Body of pancreas (tissue), 4 donors: ENCODE measurements around the gene SEMA4D. TPM values are rescaled to one million over a fixed set of nuclear protein-coding genes. Genes with fewer than 3 reads are reported as not detected.

Experiments
- ATAC-seq: fragments of 150-250 bp; one replicate; pipeline ENCODE4 v1.9.1; 2016
- DNase-seq, 4 donors: peaks; one replicate each; pipeline ENCODE4 v3.0.0-alpha.2; 2019
- H3K27ac ChIP-seq, 4 donors: fragments of 200-600 bp; sonication (generic); 1 replicate in 3 of 4; 2 replicates in 1 of 4; pipeline versions ENCODE4 v1.5.1 to v1.6.1; 2016 to 2019; ENCODE audit warnings: mild to moderate bottlenecking in 1 of 4, mixed read lengths in 1 of 4, moderate library complexity in 1 of 4
- H3K27me3 ChIP-seq, 2 donors: fragments of 200-600 bp; sonication (generic); one replicate each; pipeline ENCODE4 v1.6.0; 2016; ENCODE audit warnings: mild to moderate bottlenecking in 1 of 2
- H3K36me3 ChIP-seq, 2 donors: fragments of 200-600 bp; sonication (generic); replicated peaks in 1 of 2; 2 replicates each; pipeline ENCODE4 v1.5.1; 2016; ENCODE audit warnings: low read depth in 2 of 2; ENCODE audit not compliant: insufficient read depth in 1 of 2
- H3K4me1 ChIP-seq: fragments of 200-600 bp; sonication (generic); one replicate; pipeline ENCODE4 v1.6.0; 2016
- H3K4me3 ChIP-seq, 2 donors: fragments of 200-600 bp; sonication (generic); 1 replicate in 1 of 2; 2 replicates in 1 of 2; pipeline ENCODE4 v1.5.1; 2016 to 2019
- H3K9me3 ChIP-seq, 3 donors: fragments of 200-600 bp; sonication (generic); 1 replicate in 2 of 3; 2 replicates in 1 of 3; pipeline ENCODE4 v1.5.1; 2016
- POLR2A ChIP-seq, 3 donors: fragments of 450-650 bp; IDR thresholded peaks; one replicate each; pipeline ENCODE4 v1.6.1; 2016; ENCODE audit warnings: antibody characterized with exemption in 3 of 3, mild to moderate bottlenecking in 2 of 3
- WGBS, 2 donors: methylation state at CpG; one replicate each; pipeline ENCODE4 v1.1.5; 2017; 5-methylcytosine and 5-hydroxymethylcytosine counted together
- intact Hi-C: fragments of 100-400 bp; cut with DNase I; formaldehyde crosslinking; loops from one replicate; pipeline ENCODE4 v1.15.1; 2023
- total RNA-seq, 2 donors: library from RNA; depleted of rRNA; stranded (reverse); fragments of >200 nt; gene quantifications; one replicate each; pipeline ENCODE4 v1.1.0, GENCODE V29; 2016
- TF ChIP-seq, protein P1 (sequence below), 7 experiments: fragments of 450-650 bp in 4 of 7; fragments of 200-600 bp in 3 of 7; sonication (generic) in 3 of 7; IDR thresholded peaks; one replicate each; pipeline ENCODE4 v1.5.1; 2016 to 2019; ENCODE audit warnings: antibody characterized with exemption in 7 of 7

Gene SEMA4D
- total RNA-seq, 2 donors from 2014 or later, result 15.6 to 18.1 TPM

- DNase-seq (peak in 1 of 4 donors; percentile 22), ATAC-seq (no peak)
- Histone ChIP-seq H3K9me3 (no peaks in the 10 kb centered on the region), H3K4me1 (no peaks in the 10 kb centered on the region), H3K36me3 (no peaks in the 10 kb centered on the region), H3K27me3 (no peaks in the 10 kb centered on the region), H3K27ac (no peak overlapping the region), H3K4me3 (no peak overlapping the region)
- TF ChIP-seq, protein P1, sequence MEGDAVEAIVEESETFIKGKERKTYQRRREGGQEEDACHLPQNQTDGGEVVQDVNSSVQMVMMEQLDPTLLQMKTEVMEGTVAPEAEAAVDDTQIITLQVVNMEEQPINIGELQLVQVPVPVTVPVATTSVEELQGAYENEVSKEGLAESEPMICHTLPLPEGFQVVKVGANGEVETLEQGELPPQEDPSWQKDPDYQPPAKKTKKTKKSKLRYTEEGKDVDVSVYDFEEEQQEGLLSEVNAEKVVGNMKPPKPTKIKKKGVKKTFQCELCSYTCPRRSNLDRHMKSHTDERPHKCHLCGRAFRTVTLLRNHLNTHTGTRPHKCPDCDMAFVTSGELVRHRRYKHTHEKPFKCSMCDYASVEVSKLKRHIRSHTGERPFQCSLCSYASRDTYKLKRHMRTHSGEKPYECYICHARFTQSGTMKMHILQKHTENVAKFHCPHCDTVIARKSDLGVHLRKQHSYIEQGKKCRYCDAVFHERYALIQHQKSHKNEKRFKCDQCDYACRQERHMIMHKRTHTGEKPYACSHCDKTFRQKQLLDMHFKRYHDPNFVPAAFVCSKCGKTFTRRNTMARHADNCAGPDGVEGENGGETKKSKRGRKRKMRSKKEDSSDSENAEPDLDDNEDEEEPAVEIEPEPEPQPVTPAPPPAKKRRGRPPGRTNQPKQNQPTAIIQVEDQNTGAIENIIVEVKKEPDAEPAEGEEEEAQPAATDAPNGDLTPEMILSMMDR (IDR thresholded peaks at IDR 0.05), result no peak
- TF ChIP-seq POLR2A (IDR thresholded peaks at IDR 0.05), result no peak
- WGBS, 2 donors, result 84 to 97% methylated on average over 10 to 21 of the region's 22 CpGs
- intact Hi-C loops, result no loop called here
Observed at GRCh38 chr9:89442981-89443814, 54.7 kb downstream of the SEMA4D start.

DNA sequence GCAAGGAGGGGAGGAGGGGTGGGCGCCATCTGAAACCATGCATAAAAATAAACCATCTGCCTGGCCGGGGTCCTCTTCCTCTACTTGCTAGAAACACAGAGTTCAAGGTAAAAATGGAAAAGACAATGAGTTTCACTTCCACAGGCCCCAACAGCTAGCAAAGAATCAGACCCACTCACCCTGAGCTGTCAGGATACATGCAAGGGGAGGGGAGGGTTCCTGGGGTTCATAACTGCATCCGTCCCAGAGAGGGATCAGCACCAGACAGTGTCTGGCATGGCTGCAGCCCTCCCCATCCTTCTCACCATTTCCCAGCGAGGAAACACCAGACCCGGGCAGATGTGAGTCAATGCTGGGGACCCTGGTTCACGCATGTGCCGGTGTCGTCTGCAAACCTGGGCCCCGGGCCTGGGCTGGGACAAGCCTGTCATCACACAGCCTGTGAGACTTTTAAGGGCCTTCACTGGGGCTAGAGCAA, 55.4 kb downstream of the SEMA4D start:
- DNase-seq, result no peak
- ATAC-seq, result no peak
- 62 to 80% methylated on average over 3 to 9 of the region's 9 CpGs for WGBS, 2 donors
- Histone ChIP-seq H3K27ac (no peak overlapping the region), H3K27me3 (no peaks in the 10 kb centered on the region), H3K9me3 (no peaks in the 10 kb centered on the region), H3K4me3 (no peak overlapping the region), H3K4me1 (no peaks in the 10 kb centered on the region), H3K36me3 (no peaks in the 10 kb centered on the region)
- intact Hi-C loops, result no loop called here
- no peak for TF ChIP-seq POLR2A (IDR thresholded peaks at IDR 0.05)
- TF ChIP-seq, protein P1 (IDR thresholded peaks at IDR 0.05), result no peak

DNA sequence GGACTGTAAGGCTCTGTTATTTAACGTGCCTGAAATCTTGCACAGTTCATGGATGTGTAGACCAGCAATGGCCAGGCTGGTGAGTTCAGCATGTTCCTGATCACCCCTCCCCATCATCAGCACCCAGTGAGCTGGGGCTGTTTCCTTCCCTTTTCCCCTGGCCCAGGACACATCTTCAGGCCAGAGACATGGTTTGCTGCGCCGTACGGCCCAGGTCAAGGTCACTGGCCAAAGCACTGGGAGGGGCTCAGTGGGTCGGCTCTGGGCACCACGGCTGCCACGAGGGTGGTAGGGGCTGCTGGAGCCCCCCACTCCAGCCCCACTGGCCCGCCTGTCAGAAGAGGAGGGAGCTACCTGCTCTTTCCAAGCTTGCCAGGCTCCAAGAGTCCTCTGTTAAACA, 55.9 kb downstream of the SEMA4D start:
- no peak overlapping the region for H3K27ac ChIP-seq
- H3K9me3 ChIP-seq, result no peaks in the 10 kb centered on the region
- DNase-seq, result peak in 1 of 4 donors; percentile 20
- no peak for ATAC-seq
- H3K36me3 ChIP-seq, result no peaks in the 10 kb centered on the region
- intact Hi-C loops, result no loop called here
- 72 to 83% methylated on average over 8 of the region's 8 CpGs for WGBS, 2 donors
- H3K27me3 ChIP-seq, result no peaks in the 10 kb centered on the region
- no peak for TF ChIP-seq POLR2A (IDR thresholded peaks at IDR 0.05)
- TF ChIP-seq, protein P1 (IDR thresholded peaks at IDR 0.05), result no peak
- H3K4me1 ChIP-seq, result no peaks in the 10 kb centered on the region
- H3K4me3 ChIP-seq, result no peak overlapping the region

DNA sequence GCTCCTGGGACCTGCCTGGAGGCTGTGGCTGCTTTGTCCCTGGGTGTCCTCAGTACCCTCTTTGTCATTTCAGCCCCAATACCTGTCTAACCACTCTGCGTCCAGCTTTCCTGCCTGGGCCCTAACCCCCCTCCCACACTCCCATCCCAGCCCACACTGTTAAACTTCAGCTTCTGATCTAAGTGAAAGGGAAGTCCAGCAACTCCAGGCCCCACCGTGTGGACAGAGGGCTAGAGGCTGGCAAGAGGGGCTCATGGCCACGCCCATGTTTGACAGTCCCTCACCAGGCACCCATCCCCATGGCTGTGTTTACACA, 56.3 kb downstream of the SEMA4D start:
- TF ChIP-seq, protein P1 (IDR thresholded peaks at IDR 0.05), result no peak
- TF ChIP-seq POLR2A (IDR thresholded peaks at IDR 0.05), result no peak
- intact Hi-C loops, result no loop called here
- Histone ChIP-seq H3K4me1 (no peaks in the 10 kb centered on the region), H3K27me3 (no peaks in the 10 kb centered on the region), H3K9me3 (no peaks in the 10 kb centered on the region), H3K4me3 (no peak overlapping the region), H3K27ac (no peak overlapping the region), H3K36me3 (no peaks in the 10 kb centered on the region)
- ATAC-seq, result no peak
- 68 to 100% methylated on average over 2 to 3 of the region's 3 CpGs for WGBS, 2 donors
- no peak for DNase-seq
